Measurements from ENCODE around the gene KIRREL3.
A peak's percentile ranks its signal among the peaks of the same experiment; 100 is the strongest.

The KIRREL3 gene

GRCh38 chr11:127003260-127003981, 2.9 kb upstream of the KIRREL3 start:
- CTCF ChIA-PET: interaction anchor here (0.9 to 4.1 kb wide), 8 partner anchors 11 to 287 kb away, joined by 3 to 18 read pairs (median 6); no protein-coding TSS in a partner anchor
- TF ChIP-seq CTCF (IDR thresholded peaks at IDR 0.05; ENCODE audit: insufficient read depth, low read length, missing control alignments): peak; percentile 72
- no peak for DNase-seq (ENCODE audit: low read depth, low spot score)
- H3K4me3 ChIP-seq (ENCODE audit: low read depth, low read length): peak overlapping the region; percentile 62
- POLR2A ChIA-PET: no interaction called here

- CTCF ChIA-PET: interaction anchor here (0.9 to 4.1 kb wide), 9 partner anchors 10 to 562 kb away, joined by 3 to 18 read pairs (median 5); no protein-coding TSS in a partner anchor
- peak overlapping the region; percentile 62 for H3K4me3 ChIP-seq (ENCODE audit: low read depth, low read length)
- POLR2A ChIA-PET: no interaction called here
- DNase-seq (ENCODE audit: low read depth, low spot score): no peak
- no peak for TF ChIP-seq CTCF (IDR thresholded peaks at IDR 0.05; ENCODE audit: insufficient read depth, low read length, missing control alignments)
Observed at GRCh38 chr11:127002669-127003259, 2.2 kb upstream of the KIRREL3 start.

- ChIA-PET POLR2A (interaction anchor here (0.7 to 0.8 kb wide), 2 partner anchors 9 to 516 kb away, joined by 3 read pairs; no protein-coding TSS in a partner anchor), CTCF (interaction anchor here (1.2 to 4.1 kb wide), 6 partner anchors 8 to 560 kb away, joined by 3 to 18 read pairs (median 10); no protein-coding TSS in a partner anchor)
- H3K4me3 ChIP-seq (ENCODE audit: low read depth, low read length): peak overlapping the region; percentile 66
- TF ChIP-seq CTCF (IDR thresholded peaks at IDR 0.05; ENCODE audit: insufficient read depth, low read length, missing control alignments): no peak
- no peak for DNase-seq (ENCODE audit: low read depth, low spot score)
Observed at GRCh38 chr11:127000981-127001380, 411 bp upstream of the KIRREL3 start.

- POLR2A ChIA-PET: no interaction called here
- peak overlapping the region; percentile 66 for H3K4me3 ChIP-seq (ENCODE audit: low read depth, low read length)
- no peak for DNase-seq (ENCODE audit: low read depth, low spot score)
- TF ChIP-seq CTCF (IDR thresholded peaks at IDR 0.05; ENCODE audit: insufficient read depth, low read length, missing control alignments): no peak
- CTCF ChIA-PET: interaction anchor here (0.7 to 4.1 kb wide), 4 partner anchors 9 to 392 kb away, joined by 3 to 18 read pairs (median 11); no protein-coding TSS in a partner anchor
Observed at GRCh38 chr11:126999366-126999765, 1.2 kb downstream of the KIRREL3 start.

- POLR2A ChIA-PET: no interaction called here
- TF ChIP-seq CTCF (IDR thresholded peaks at IDR 0.05; ENCODE audit: insufficient read depth, low read length, missing control alignments): no peak
- peak overlapping the region; percentile 66 for H3K4me3 ChIP-seq (ENCODE audit: low read depth, low read length)
- no peak for DNase-seq (ENCODE audit: low read depth, low spot score)
- CTCF ChIA-PET: interaction anchor here (1.5 to 2.1 kb wide), 3 partner anchors 10 to 517 kb away, joined by 4 to 5 read pairs (median 5); no protein-coding TSS in a partner anchor
Observed at GRCh38 chr11:126997641-126998040, 2.9 kb downstream of the KIRREL3 start.

- H3K4me3 ChIP-seq (ENCODE audit: low read depth, low read length): no peak overlapping the region; the same call in 1 of the 2 replicates
- POLR2A ChIA-PET: no interaction called here
- TF ChIP-seq CTCF (IDR thresholded peaks at IDR 0.05; ENCODE audit: insufficient read depth, low read length, missing control alignments): no peak
- CTCF ChIA-PET: interaction anchor here (1.0 to 10.7 kb wide), 4 partner anchors 9 to 556 kb away, joined by 3 to 125 read pairs (median 5); no protein-coding TSS in a partner anchor
- DNase-seq (ENCODE audit: low read depth, low spot score): no peak
Observed at GRCh38 chr11:126997196-126997595, 3.4 kb downstream of the KIRREL3 start.
